GM11168 (cell line): ENCODE results near the gene PIGU.

Experiments used
- in situ Hi-C: fragments of 300-500 bp; cut with MboI; formaldehyde crosslinking; loops from one replicate; pipeline ENCODE4 v1.12.0; 2022; ENCODE audit warnings: low sequenced_read_pairs; ENCODE audit not compliant: unreplicated experiment

Gene PIGU

DNA sequence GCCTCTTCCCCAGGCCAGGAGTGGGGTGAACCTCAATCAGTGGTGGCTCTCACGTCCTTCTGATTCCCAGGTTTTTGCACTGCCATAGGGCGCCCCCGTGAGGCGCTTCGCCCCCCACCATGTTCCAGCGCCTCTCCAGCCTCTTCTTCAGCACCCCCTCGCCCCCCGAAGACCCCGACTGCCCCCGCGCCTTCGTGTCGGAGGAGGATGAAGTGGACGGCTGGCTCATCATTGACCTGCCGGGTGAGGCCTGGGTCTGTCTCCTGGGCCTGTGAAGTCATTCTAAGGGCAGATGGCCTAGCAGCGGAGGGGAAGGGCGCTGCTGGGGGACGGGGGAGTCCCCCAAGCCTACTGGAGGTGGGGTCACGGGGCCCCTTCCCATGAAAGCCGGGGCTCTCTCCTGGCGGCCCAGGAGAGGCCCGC lies 31.7 kb upstream of the PIGU start:
- in situ Hi-C loops, result no loop called here

DNA sequence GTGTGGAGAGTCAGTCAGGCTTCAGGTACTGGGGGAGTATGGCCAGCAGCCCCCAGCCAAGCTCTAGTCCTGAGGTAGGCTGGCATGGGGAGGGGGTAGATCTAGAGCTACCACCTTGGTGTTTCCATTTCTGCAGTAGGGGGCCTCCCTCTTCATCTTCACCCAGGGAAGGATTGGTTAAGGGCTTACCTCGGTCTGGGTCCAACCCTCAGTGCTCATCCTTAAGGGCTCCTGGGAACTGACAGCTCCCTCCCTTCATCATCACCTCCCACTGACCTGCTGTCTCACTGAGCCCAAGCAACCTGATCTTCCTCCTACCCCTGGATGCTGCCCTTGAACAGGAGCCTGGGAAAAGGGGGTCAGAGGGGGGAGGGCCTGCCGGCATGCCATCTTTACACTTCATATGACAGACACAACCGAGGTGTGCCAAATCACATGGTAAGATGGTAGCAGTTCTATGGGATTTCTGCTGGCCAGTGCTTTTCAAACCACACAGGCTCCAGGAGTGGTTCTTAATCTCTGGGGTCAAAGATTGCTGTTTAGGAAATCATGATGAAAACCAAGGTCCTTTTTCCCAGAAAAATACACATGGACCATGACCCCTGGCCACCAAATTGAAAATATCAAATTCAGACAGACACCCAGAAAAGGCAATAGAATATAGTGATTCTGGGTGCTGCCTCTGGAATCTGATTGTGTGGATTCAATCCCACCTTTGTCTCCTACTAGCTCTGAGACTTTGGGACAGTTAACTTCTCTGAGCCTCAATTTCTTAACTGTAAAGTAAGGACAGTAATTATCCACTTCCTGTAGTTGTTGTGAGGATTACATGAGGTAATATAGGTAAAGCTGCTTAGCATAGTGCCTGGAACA lies 30.3 kb upstream of the PIGU start:
- in situ Hi-C loops, result no loop called here

DNA sequence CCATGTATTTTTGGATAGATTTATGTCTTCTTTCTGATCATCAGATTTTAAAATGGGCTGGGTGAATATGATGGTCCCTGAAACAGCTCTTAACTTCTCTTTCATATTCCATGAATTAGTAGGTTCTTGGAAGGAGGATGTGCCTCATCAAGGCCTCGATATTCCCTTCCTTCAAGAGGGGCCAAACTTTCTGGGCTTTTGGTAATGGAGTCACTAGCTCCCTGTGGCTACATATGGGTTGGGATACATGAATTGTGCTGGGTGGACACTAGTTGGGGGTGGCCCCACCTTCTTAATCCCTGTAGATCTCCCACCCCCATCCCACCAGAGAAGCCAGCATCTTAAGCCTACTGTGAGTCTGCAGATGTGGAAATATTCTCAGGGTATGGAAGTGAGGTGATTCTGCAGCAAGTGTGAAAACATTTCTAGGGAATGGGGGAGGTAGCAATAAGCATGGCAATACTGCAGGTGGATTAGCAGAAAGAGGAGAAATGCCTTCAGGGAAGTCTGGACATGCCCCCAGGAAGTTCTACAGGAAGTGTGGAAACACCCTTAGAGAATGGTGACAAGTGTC lies 29.5 kb upstream of the PIGU start:
- in situ Hi-C loops, result no loop called here

DNA sequence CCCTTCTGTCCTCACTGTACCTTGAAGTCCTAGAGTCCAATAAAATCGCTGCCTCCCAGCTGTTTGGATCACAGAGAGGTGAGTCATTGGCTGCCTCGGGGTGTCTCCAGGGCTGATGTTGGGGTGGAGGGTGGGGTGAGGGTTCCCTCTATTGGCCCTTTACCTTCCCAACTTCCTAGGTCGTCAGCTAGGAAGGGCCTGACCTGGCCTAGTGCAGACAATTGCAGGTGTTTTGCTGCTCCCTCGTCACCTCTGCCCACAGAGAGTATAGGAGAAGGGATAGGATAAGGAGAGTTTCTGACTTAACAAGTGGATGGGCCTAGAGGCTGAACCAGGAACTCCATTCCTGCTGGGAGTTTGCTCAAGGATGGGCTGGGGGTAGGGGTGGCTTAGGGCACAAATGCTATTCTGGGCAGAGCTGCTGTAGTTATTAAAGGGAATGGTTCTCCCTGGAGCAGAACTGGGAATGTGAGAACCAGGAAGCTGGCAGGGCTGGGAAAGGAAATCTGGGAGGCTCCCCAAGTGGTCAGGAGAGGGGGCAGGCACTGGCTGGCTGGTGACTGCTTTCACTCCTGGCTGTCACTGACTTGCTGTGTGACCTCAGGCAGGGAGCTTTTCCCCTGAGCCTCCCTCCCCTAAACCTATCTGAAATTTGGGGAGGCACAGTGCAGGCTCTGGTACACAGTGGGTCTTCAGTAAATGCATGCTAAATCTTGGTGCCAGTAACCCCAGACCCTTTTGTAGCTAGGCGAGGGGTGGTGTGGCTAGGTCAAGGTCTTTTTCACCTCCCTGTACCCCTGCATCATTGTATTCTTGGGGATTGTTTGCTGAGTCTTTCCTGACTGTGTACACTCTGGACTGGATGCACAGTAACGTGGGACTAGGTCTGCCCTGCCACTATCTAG lies 28.8 kb upstream of the PIGU start:
- in situ Hi-C loops, result no loop called here

DNA sequence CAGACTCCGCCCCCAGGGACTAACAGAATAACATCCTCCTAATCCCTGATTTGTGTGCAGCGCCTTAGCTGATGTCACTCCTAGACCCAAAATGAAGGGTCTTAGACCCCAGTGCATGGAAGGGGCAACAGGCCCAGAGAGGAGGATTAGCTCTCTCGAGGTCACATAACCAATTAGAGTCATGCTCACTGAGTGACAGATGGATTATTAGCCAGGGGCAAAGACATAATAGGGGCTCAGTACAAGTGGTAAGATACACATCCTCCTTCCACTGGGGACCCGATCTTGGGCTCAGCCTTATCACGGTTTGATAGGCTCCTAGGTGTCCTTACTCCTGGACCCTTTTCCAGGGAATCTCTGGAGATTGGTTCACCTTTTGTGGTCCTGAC lies 28.1 kb upstream of the PIGU start:
- in situ Hi-C loops, result no loop called here

DNA sequence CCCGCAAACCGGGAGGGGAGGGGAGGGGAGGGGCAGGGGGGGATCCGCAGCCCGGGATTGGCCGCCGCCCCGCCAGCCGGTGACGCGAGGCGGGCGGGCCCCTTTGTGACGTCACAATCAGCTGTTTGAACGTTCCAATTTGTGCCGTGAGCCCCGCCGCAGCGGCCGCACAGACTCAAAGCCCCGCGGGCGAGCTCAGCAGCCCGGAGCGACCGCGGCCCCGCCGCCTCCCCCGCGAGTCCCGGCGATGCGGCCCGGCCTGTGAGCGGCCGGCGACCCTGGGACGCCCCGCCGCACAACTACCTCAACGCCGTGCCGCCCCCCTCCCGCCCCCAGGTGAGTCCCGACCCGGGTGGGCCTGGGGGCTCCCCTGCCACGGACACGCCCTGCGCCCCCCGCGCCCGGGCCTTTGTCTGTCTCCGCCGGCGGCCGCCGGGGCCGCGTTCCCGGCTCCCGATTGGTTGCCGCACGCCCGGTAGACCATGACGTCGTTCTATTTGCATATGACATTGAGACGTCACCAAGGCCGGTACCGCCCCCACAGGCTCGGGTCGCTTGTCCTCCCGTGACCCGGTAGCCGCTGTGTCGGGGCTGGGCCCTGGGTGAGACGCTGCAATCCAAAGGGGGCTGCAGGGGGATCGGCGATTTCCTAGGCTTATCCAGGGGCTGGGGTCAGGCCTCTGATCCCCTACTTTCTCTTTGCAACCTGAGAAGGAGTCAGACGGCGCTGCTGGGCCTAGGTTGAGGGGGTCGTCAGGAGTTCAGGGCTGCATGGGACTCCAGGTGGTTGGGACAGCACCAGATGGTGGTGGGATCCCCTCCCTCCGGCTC lies 27.5 kb upstream of the PIGU start, which contains the start of gene TP53INP2:
Gene TP53INP2 (plus strand): TSS at position 168 of the 831 bp plus-strand sequence. CDS start 4,396 bp downstream, outside the sequence.
- in situ Hi-C loops, result loop anchor here (5.0 kb wide), 1 partner anchor 142 kb away; no protein-coding TSS in a partner anchor

DNA sequence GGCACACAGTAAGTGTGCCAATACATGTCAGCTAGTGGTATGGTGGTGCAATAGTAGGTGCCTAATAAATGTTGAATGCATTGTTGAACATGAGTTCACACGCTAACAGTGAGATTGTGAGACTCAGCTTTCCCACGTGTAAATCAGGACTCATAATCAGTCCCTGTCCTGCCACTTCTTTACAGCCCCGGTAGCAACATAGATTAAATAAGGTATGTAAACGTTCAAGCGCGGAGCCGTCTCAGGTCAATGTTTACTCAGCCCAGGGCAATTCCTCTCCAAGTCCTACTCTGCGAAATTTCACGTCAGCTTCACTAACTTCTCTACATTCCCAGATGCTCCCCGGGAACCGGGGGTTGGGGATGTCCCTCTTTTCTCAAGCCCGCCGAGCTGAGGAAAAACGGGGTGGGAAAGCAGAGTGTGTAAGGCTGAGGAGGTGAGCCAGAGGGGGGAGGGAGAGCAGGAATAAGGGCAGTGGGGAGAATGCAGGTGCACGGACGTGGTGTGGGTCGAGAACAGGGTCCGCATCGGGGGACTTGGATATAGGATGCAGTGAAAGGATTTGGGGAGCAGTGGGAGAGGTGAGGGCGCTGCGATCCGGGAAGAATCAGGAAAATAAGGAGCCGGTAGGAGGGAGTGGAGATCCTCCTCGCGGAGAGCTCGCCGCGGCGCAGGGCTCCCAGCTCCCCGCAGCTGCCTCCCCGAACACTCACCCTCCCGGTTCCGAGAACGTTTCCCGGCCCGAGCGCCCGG lies 26.7 kb upstream of the PIGU start:
- in situ Hi-C loops, result loop anchor here (5.0 kb wide), 1 partner anchor 141 kb away; no protein-coding TSS in a partner anchor

DNA sequence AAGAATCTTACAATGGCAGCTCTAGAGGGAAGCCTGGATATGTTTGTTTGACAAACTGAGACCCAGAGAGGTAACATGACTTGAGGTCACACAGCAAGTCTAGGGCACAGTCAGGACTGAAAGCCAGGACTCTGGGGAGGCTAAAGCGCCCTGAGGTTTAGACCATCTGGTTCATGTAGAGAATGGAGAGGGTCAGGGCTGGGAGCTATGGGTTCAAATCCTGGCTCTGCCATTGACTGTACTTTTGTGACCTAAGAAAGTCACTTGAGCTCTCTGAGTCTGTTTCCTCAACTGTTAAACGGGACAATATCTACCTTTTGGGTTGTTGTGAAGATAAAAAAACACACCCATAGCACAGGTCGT lies 26.1 kb upstream of the PIGU start:
- in situ Hi-C loops, result loop anchor here (5.0 kb wide), 1 partner anchor 141 kb away; no protein-coding TSS in a partner anchor

DNA sequence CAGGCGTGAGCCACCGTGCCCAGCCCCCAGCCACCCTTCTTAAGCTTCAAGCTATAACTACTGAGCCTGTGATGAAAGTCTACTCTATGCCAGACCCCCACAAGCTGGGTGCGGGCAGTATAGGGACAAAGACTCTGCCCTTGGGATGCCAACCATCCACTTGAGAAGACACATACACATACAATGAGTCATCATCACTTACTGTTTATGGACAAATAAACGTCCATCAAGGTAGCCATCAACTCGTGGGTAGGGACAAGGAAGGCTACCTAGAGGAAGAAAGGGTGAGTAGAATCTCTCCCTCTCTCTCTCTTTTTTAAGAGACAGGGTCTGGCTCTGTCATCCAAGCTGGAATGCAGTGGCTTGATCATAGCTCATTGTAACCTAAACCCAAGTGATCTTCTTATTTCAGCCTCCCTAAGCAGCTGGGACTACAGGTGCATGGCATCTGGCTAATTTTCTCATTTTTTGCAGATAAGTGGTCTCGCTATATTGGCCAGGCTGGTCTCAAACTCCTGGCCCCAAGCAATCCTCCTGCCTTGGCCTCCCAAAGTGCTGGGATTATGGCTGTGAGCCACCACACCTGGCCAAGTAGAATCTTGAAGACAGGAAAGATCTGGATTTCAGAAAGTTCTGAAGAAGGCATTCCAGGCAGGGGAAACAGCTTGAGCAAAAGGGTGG lies 24.7 kb upstream of the PIGU start:
- in situ Hi-C loops, result loop anchor here (5.0 kb wide), 1 partner anchor 139 kb away; no protein-coding TSS in a partner anchor

DNA sequence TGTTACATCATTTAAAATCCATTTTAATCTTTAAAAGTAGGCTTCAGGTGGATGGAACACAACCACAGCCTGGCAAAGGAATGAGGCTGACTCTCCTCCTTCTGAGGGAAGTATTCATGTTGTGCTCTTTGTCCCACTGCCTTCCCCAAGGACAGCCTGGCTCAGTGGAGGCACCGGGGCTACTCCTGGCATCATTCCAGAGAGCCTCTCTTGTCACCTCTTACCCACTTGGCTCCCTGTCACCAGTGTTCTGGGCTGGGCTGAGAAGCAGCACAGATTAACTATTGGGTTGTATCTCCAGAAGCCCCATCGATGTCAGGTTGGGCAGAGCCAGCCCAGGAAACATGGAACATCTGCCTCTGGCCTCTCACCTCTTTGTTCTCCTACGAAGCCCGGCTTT lies 16.5 kb upstream of the PIGU start:
- in situ Hi-C loops, result no loop called here

DNA sequence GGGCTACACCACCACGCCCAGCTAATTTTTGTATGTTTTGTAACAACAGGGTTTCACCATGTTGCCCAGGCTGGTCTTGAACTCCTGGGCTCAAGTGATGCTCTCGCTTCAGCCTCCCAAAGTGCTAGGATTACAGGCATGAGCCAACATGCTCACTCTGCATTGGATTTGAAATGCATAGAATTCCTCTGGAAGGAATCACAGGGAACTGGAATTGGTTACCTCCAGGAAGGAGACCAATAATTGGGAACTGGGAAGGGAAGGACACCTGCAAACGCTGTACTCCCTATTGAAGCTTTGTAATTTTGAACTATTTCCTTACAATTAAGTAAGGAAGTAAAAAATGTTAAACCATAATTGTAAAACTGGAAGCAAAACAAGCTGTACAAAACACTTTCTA lies 14.9 kb upstream of the PIGU start:
- in situ Hi-C loops, result no loop called here

DNA sequence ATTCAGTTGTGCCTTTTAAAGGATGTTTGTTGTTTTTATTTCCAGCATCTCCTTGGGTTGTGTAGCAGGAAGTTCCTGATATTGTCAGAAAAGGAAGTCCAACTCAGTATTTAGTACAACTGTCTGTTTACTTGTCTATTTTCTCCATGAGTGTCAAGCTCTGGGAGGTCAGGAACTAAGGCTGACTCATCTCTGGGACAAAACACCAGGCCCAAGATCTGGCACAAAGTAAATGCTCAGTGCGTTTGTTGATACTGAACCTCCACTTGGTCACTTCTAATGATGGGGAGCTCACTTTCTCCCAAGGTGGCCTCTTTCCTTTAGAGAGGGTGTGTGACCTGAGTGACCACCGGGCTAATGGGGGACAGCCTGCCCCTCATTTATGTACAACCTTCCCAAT lies 12.6 kb upstream of the PIGU start:
- in situ Hi-C loops, result no loop called here

DNA sequence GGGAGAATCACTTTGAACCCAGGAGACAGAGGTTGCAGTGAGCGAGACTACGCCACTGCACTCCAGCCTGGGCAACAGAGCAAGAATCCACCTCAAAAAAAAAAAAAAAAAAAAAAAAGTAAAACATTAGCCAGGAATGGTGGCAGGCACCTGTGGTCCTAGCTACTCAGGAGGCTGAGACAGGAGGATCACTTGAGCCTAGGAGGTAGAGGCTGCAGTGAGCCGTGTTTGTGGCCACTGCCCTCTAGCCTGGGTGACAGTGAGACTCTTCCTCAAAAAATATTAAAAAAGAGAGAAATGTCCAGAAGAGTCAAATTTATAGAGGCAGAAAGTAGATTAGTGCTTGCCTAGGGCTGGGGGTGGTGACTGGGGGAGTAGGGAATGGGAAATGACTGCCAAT lies 6.8 kb upstream of the PIGU start:
- in situ Hi-C loops, result no loop called here

DNA sequence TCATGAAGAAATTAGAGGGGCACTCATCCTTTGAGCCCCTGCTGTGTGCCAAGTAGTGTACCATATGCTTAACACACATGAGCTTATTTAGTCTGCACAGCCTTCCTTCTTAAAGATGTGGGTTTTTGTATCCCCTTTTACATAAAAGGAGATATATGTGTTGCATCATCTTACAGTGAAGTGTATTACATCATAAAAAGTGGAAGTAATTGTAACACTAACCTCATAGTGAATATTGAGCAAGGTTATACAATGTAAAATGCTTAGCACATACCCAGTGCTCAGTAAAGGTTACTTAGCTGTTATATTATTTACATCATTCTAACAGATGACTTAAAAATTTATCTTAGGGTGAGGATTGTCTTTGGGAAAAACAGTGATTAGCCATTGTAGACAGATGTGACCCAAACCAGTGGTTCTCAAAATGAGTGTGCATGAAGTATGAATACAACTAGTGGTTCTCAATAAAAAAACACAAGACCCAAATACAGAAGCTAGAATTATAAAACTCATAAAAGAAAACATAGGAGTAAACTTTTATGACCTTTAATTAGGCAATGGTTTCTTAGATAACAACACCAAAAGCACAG lies 3.8 kb upstream of the PIGU start:
- in situ Hi-C loops, result no loop called here

DNA sequence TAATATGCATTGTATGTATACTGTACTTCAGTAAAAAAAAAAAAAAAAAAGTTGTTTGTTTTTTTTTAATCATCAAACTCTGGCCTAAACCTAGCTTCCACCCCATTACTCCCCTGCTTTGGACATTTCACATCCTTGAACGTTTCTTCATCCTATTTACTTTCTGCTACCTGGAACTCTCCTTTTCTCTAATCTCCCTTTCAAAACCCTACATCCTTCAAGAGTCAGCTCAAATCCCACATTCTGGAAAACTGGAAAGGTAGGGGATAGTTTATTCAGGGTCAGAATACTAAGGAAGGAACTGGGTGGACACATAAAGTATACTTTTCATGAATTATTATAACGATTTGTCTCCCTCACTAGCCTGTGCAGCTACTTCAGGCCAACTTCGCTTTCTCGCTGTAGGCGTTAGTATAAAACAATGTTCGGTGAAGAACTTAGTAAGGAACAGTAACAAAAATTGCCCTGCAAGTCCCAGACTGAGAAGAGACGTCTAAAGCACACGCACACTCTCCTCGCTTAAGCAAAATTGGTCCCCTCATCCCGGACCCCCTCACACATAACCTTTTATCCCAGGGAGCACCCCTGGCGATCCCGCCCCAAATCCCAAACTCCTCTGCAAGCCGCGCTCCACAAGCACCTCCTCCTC lies 775 bp downstream of the PIGU start:
- in situ Hi-C loops, result no loop called here

DNA sequence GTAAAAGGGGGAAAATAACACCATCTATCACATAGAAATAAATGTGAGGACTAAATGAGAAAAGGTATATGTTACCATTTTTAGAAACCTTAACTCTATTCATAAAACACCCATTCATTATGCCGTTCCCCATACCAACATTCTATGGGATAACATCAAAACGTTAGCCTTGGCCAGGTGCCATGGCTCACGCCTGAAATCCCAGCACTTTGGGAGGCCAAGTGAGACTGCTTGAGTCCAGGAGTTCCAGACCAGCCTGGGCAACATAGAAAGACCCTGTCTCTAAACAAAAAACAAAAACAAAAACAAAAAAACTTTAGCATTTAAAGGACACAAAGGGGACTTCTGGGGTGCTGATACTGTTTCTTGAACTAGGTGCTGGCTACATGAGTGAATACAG lies 1.3 kb downstream of the PIGU start:
- in situ Hi-C loops, result no loop called here

DNA sequence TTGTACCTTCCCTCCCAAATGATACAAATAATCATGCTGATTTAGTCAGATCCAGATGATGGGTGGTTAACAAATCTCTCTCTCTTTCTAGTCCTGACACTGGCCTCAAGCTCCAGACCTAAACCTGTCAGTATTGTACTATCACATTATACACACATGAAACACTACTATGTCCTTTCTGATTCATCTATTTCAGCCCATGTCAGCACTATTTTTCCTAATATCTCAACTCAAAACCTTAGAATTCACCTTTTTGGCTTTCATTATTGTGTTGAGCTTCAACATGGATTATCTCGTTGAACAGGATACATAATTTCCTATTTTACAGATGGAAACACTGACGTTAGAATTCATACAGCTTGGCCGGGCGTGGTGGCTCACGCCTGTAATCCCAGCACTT lies 3.5 kb downstream of the PIGU start:
- in situ Hi-C loops, result no loop called here

DNA sequence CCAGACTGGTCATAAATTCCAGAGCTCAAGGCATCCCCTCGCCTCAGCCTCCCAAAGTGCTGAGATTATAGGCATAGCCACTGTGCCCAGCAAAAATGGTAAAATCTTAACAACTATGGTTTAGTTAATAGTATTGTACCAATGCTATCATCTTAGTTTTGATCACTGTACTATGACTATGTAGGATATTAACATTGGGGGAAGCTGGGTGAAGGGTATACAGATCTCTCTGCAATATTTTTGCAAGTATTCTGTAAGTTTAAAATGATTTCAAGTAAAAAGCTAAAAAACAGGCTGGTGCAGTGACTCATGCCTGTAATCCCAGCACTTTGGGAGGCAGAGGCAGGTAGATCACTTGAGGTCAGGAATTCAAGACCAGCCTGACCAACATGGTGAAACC lies 7.8 kb downstream of the PIGU start:
- in situ Hi-C loops, result no loop called here
